Hepatocyte (in vitro differentiated cells): ENCODE results near the gene EDN1.

Experiments
- EZH2 ChIP-seq: fragments of 200-600 bp; sonication (generic); IDR thresholded peaks from 2 replicates; pipeline ENCODE4 v1.6.1; 2016; ENCODE audit warnings: antibody characterized with exemption, mild to moderate bottlenecking, borderline replicate concordance
- TF ChIP-seq, protein P1 (sequence below): fragments of 200-600 bp; sonication (generic); IDR thresholded peaks from 2 replicates; pipeline ENCODE4 v1.5.1; 2016; ENCODE audit warnings: antibody characterized with exemption, mild to moderate bottlenecking; ENCODE audit not compliant: poor library complexity

- TF ChIP-seq, protein P1, sequence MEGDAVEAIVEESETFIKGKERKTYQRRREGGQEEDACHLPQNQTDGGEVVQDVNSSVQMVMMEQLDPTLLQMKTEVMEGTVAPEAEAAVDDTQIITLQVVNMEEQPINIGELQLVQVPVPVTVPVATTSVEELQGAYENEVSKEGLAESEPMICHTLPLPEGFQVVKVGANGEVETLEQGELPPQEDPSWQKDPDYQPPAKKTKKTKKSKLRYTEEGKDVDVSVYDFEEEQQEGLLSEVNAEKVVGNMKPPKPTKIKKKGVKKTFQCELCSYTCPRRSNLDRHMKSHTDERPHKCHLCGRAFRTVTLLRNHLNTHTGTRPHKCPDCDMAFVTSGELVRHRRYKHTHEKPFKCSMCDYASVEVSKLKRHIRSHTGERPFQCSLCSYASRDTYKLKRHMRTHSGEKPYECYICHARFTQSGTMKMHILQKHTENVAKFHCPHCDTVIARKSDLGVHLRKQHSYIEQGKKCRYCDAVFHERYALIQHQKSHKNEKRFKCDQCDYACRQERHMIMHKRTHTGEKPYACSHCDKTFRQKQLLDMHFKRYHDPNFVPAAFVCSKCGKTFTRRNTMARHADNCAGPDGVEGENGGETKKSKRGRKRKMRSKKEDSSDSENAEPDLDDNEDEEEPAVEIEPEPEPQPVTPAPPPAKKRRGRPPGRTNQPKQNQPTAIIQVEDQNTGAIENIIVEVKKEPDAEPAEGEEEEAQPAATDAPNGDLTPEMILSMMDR, result peak; percentile 52
- no peak for TF ChIP-seq EZH2
Observed at GRCh38 chr6:12291839-12292604, 1.9 kb downstream of the EDN1 start.
